ENCODE data around the gene PTDSS2. TPM values are rescaled to one million over a fixed set of nuclear protein-coding genes. Genes with fewer than 3 reads are reported as not detected.

The PTDSS2 gene
- total RNA-seq, 1 experiment from 2014 or later, result 29.7 TPM

GRCh38 chr11:447923-448731, 2.0 kb upstream of the PTDSS2 start:
- DNase-seq (ENCODE audit: low read depth), result peak; percentile 88

GRCh38 chr11:450809-451451, 851 bp downstream of the PTDSS2 start:
- DNase-seq (ENCODE audit: low read depth), result peak; percentile 49

GRCh38 chr11:451738-452137, 1.7 kb downstream of the PTDSS2 start:
- no peak for DNase-seq (ENCODE audit: low read depth)

DNA sequence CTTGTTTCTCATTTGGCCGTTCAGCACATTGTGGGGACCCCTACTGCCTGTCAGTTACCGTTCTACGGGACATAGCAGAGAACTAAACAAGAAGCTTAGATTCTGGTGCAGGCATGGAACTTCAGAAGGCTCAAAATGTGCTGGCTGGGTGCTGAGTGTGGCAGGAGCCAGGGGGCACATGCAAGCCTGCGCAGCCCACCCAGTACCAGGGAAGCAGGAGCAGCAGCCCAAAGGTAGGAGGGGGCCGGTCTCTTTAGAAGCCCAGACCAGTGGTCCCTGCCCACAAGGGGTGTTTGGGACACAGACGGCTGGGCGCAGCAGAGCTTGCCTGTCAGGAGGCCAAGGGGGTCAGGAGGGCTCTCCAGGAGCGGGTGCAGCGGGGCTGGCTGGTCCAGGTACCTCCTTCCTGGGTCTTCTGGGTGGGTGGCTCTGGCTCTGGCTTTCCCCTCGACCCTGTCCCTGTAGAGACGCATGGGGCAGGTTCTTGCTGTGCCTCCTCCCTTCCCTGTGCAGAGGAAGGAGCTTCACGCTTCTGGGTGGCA, 2.2 kb downstream of the PTDSS2 start:
- no peak for DNase-seq (ENCODE audit: low read depth)

DNA sequence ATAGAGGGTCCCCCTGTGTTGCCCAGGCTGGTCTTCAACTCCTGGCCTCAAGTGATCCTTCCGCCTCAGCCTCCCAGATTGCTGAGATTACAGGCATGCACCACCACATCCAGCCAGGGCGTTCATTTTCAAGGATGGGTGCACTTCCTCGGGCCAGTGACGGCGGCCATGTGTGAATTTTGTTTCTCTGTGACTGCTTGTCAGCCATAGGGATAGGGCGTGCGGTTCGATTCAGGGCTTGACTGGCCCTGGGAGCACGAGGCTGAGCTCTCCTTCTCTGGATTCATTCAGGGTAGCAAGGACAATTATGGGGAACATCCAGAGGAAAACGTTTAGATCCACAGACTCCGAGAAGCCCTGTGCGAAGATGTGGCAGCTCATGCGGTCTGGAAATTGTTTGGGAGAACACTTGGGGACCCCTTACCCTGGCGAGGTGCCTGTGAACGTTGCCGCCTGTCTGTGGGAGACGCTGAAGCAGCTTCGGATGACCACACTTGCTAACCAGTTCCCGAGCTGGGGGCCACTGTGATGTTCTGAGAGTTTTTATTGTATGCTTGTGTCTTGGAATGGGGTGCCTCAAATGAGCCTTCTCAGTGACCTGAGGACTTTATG, 2.9 kb downstream of the PTDSS2 start:
- no peak for DNase-seq (ENCODE audit: low read depth)

GRCh38 chr11:453564-453963, 3.5 kb downstream of the PTDSS2 start:
- no peak for DNase-seq (ENCODE audit: low read depth)

DNA sequence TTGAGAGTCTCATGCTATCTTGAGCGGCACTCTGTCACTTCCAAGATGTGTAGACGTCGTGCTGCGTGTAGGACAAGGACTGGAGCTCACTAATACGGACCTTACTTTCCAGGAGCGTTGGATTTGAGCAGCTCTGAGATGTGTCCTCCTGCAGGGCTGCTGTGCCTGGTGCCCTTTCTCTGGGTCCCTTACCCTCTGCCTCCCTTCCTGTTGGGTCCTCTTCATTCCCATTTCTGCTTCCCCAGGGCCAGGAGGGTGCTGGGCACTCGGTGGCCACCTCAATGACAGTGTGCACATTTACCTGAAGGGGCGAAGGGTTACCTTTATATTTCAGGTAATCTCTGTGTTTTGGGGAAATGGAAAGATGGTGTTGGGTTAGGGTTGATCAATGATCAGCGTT, 4.0 kb downstream of the PTDSS2 start:
- DNase-seq (ENCODE audit: low read depth), result no peak

GRCh38 chr11:454801-455565, 4.9 kb downstream of the PTDSS2 start:
- DNase-seq (ENCODE audit: low read depth), result no peak

- no peak for DNase-seq (ENCODE audit: low read depth)
Measured at GRCh38 chr11:455566-456147, 5.6 kb downstream of the PTDSS2 start.

DNA sequence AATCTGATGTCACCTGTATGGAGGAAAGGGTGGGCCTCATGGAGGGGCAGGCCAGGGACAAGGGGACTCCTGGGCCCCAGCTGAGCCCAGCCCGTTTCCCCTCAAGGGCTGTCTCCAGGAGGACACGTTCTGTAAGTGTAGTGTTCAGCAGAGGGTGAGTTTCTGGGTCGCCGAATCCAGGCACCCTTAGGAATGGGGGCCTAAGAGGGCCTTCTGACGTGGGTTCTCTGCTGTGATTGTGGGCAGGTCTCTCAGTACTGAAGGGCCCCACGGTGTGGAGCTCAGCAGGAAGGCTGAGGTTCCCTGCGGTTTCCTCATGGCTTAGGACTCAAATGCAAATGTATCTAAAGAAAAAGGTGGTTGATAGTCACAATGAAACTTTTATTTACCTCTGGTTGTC, 6.5 kb downstream of the PTDSS2 start:
- no peak for DNase-seq (ENCODE audit: low read depth)

DNA sequence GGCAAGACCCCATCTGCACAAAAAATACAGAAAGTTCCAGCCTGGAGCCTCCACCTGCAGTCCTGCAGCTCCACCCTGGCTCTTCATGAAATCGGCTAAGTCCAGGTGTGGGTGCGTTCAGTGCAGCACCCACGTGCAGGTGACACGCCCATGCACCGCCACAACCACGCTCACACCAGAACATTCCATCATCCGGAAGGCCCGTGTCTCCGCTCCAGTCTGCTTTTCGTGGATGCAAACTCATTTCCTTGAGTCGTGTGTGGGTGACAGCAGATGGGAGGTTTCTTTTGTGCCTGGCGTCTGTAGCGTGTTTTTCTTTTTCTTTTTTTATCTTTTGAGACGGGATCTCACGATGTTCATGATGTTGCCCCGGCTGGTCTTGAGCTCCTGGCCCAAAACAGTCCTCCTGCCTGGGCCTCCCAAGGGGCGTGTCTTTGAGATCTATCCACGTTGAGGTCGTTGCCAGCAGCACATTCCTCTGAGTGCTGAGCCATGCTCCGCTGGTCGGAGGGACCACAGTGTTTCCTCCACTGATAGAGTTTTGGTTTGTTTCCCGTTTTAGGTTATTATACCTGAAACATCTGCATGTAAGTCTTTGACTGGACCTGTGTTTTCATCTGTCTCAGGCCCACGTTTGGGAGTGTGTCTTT, 7.2 kb downstream of the PTDSS2 start:
- no peak for DNase-seq (ENCODE audit: low read depth)

GRCh38 chr11:459511-460220, 9.6 kb downstream of the PTDSS2 start:
- no peak for DNase-seq (ENCODE audit: low read depth)

- DNase-seq (ENCODE audit: low read depth), result no peak
Measured at GRCh38 chr11:460331-461199, 10.5 kb downstream of the PTDSS2 start.

DNA sequence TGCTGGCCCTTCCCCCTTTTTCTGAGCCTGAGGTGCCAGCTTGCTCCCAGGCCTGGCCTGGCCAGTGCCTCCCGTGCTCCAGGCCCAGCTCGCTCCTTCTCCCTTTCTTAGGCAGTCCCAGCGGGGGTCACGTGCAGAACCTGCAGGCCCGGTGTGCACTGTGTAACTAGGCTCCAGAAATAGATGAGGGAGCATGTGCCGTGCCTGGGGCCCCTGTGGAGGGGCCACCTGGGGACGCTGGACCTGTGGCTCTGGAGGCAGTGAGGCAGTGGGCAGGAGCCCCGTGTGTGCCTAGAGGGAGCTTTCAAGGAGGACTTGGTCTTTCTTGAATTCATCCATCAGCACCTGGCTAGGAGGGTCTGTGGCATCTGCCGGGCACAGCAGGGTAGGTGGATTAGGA, 11.5 kb downstream of the PTDSS2 start:
- no peak for DNase-seq (ENCODE audit: low read depth)

DNA sequence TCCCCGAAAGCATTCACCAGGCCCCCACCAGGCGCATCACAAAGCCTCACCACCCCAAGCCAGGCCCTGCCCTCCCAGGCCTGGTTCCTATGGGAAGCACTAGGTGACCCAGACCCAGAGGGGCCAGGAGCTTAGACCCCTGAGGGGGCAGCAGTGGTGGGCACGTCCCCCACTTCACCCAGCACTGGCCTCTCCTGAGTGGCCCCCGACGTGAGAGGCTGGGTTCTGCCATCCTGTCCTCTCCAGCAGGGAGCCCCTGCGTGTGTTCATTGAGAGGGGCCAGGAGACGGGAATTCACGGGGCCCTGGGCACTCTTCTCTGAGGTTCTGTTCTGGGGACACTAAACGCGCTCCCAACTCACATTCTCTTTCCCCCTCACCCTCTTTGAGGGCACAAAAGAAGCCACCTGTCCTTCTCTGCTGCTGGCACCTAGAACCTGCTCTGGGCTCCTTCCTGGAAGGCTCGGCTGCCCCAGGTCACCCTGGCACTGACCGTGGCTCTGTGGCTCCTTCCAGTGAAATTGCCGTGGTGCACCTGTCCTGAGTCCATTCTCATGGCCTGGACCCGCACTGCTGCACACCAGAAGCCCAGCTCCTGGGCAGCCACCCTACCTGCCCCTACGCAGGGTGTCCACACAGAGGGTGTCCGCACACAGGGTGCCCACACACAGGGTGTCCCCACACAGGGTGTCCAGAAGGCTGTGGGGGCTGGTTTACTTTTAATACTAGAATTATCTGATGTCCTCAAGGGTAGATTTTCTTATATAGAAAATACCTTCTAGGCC, 12.2 kb downstream of the PTDSS2 start:
- no peak for DNase-seq (ENCODE audit: low read depth)

DNA sequence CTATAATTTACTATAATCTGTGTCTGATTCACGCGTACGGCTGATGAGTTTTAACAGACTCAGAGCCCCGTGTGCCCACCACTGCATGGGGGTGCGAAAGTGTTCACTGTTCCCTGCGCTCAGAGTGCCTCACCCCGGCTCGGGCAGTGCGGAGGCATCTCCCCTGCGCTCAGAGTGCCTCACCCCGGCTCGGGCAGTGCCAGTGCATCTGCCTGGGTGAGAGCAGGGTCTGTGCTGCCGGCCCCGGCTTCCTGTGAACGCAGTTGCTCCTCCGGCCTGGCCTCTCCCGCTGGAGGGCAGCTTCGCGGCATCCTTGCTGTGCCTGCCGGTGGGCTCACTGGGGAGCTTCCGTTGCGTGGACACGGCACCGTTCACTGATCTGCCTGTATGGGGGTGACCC, 14.2 kb downstream of the PTDSS2 start:
- DNase-seq (ENCODE audit: low read depth), result no peak

- no peak for DNase-seq (ENCODE audit: low read depth)
Measured at GRCh38 chr11:465896-466530, 15.9 kb downstream of the PTDSS2 start.

GRCh38 chr11:468036-468435, 18.0 kb downstream of the PTDSS2 start:
- DNase-seq (ENCODE audit: low read depth), result no peak
